Activated T-cell treated with anti-CD3 and anti-CD28 coated beads, Interleukin-2, amount 50 U/mL, for 4 hours (primary cell): ENCODE data around the gene TP53AIP1. TPM values are rescaled to one million over a fixed set of nuclear protein-coding genes. Genes with fewer than 3 reads are reported as not detected.
A peak's percentile ranks its signal among the peaks of the same experiment; 100 is the strongest.

Experiments
- ATAC-seq, 2 donors: fragments of 200-7000 bp; cut with Tn5 transposase; one replicate each; pipeline ENCODE4 v1.10.0; 2021
- DNase-seq: peaks from one replicate; pipeline ENCODE4 v3.0.0-alpha.2; 2020
- H3K27me3 Mint-ChIP-seq: one replicate; pipeline ENCODE4 v1.8.0; 2021; ENCODE audit warnings: low read depth, mixed read lengths
- H3K36me3 Mint-ChIP-seq: one replicate; pipeline ENCODE4 v1.8.0; 2022; ENCODE audit warnings: mixed read lengths; ENCODE audit not compliant: insufficient read depth
- H3K4me1 Mint-ChIP-seq: one replicate; pipeline ENCODE4 v1.8.0; 2021; ENCODE audit warnings: low read depth, mixed read lengths
- H3K4me3 Mint-ChIP-seq: one replicate; pipeline ENCODE4 v1.8.0; 2021; ENCODE audit warnings: mild to moderate bottlenecking, moderate library complexity, mixed read lengths
- H3K9me3 Mint-ChIP-seq: one replicate; pipeline ENCODE4 v1.8.0; 2021; ENCODE audit warnings: mixed read lengths
- total RNA-seq, 3 donors: library from RNA; stranded (reverse); gene quantifications; one replicate each; pipeline ENCODE4 v1.2.1, GENCODE V29; 2021

The TP53AIP1 gene
- total RNA-seq, 3 donors from 2014 or later = not detected

GRCh38 chr11:128938156-128938885 lies 4.3 kb downstream of the TP53AIP1 start:
- H3K4me3 Mint-ChIP-seq = no peak overlapping the region
- H3K36me3 Mint-ChIP-seq = no peaks in the 10 kb centered on the region
- H3K9me3 Mint-ChIP-seq = no peaks in the 10 kb centered on the region
- DNase-seq (no peak), ATAC-seq (no peak)
- H3K27me3 Mint-ChIP-seq = no peaks in the 10 kb centered on the region
- no peaks in the 10 kb centered on the region for H3K4me1 Mint-ChIP-seq

GRCh38 chr11:128937480-128937879 lies 5.2 kb downstream of the TP53AIP1 start:
- DNase-seq (no peak), ATAC-seq (no peak)
- no peaks in the 10 kb centered on the region for H3K27me3 Mint-ChIP-seq
- no peaks in the 10 kb centered on the region for H3K36me3 Mint-ChIP-seq
- H3K4me1 Mint-ChIP-seq = no peaks in the 10 kb centered on the region
- no peaks in the 10 kb centered on the region for H3K9me3 Mint-ChIP-seq
- H3K4me3 Mint-ChIP-seq = no peak overlapping the region

- DNase-seq = no peak
- no peaks in the 10 kb centered on the region for H3K36me3 Mint-ChIP-seq
- H3K4me1 Mint-ChIP-seq = no peaks in the 10 kb centered on the region
- H3K4me3 Mint-ChIP-seq = no peak overlapping the region
- H3K27me3 Mint-ChIP-seq = no peaks in the 10 kb centered on the region
- H3K9me3 Mint-ChIP-seq = no peaks in the 10 kb centered on the region
- no peak for ATAC-seq
Measured at GRCh38 chr11:128936606-128937251, 5.9 kb downstream of the TP53AIP1 start.

GRCh38 chr11:128934926-128935325 lies 7.7 kb downstream of the TP53AIP1 start:
- no peaks in the 10 kb centered on the region for H3K9me3 Mint-ChIP-seq
- H3K27me3 Mint-ChIP-seq = peaks cover 3% of the 10 kb centered on the region
- no peaks in the 10 kb centered on the region for H3K4me1 Mint-ChIP-seq
- ATAC-seq (no peak), DNase-seq (no peak)
- no peak overlapping the region for H3K4me3 Mint-ChIP-seq
- no peaks in the 10 kb centered on the region for H3K36me3 Mint-ChIP-seq

- Mint-ChIP-seq H3K4me1 (peaks cover 3% of the 10 kb centered on the region), H3K9me3 (no peaks in the 10 kb centered on the region), H3K27me3 (peaks cover 6% of the 10 kb centered on the region), H3K36me3 (no peaks in the 10 kb centered on the region), H3K4me3 (no peak overlapping the region)
- DNase-seq (no peak), ATAC-seq (no peak)
Measured at GRCh38 chr11:128934351-128934750, 8.3 kb downstream of the TP53AIP1 start.

GRCh38 chr11:128933481-128934178 lies 9.0 kb downstream of the TP53AIP1 start:
- no peak for ATAC-seq
- Mint-ChIP-seq H3K4me3 (no peak overlapping the region), H3K36me3 (no peaks in the 10 kb centered on the region), H3K27me3 (peaks cover 6% of the 10 kb centered on the region), H3K4me1 (peaks cover 6% of the 10 kb centered on the region), H3K9me3 (no peaks in the 10 kb centered on the region)
- no peak for DNase-seq

- no peaks in the 10 kb centered on the region for H3K9me3 Mint-ChIP-seq
- H3K4me3 Mint-ChIP-seq = no peak overlapping the region
- peaks cover 8% of the 10 kb centered on the region for H3K27me3 Mint-ChIP-seq
- H3K4me1 Mint-ChIP-seq = peaks cover 12% of the 10 kb centered on the region
- ATAC-seq (no peak), DNase-seq (no peak)
- no peaks in the 10 kb centered on the region for H3K36me3 Mint-ChIP-seq
Measured at GRCh38 chr11:128931668-128932067, 11.0 kb downstream of the TP53AIP1 start.

GRCh38 chr11:128931066-128931465 lies 11.6 kb downstream of the TP53AIP1 start:
- Mint-ChIP-seq H3K4me1 (peaks cover 12% of the 10 kb centered on the region), H3K27me3 (peaks cover 8% of the 10 kb centered on the region), H3K36me3 (no peaks in the 10 kb centered on the region), H3K9me3 (no peaks in the 10 kb centered on the region), H3K4me3 (no peak overlapping the region)
- no peak for ATAC-seq
- DNase-seq = no peak

GRCh38 chr11:128929991-128930390 lies 12.7 kb downstream of the TP53AIP1 start:
- H3K4me1 Mint-ChIP-seq = peaks cover 12% of the 10 kb centered on the region
- ATAC-seq (no peak), DNase-seq (no peak)
- H3K4me3 Mint-ChIP-seq = no peak overlapping the region
- H3K9me3 Mint-ChIP-seq = no peaks in the 10 kb centered on the region
- no peaks in the 10 kb centered on the region for H3K36me3 Mint-ChIP-seq
- peaks cover 8% of the 10 kb centered on the region for H3K27me3 Mint-ChIP-seq

- no peaks in the 10 kb centered on the region for H3K36me3 Mint-ChIP-seq
- no peak for DNase-seq
- peak overlapping the region; percentile 2 for H3K4me3 Mint-ChIP-seq
- H3K4me1 Mint-ChIP-seq = peaks cover 12% of the 10 kb centered on the region
- no peaks in the 10 kb centered on the region for H3K9me3 Mint-ChIP-seq
- peak in 1 of 2 donors; percentile 27 for ATAC-seq
- H3K27me3 Mint-ChIP-seq = peaks cover 8% of the 10 kb centered on the region
Measured at GRCh38 chr11:128929468-128929867, 13.2 kb downstream of the TP53AIP1 start.

- peaks cover 12% of the 10 kb centered on the region for H3K4me1 Mint-ChIP-seq
- H3K27me3 Mint-ChIP-seq = peaks cover 8% of the 10 kb centered on the region
- H3K4me3 Mint-ChIP-seq = peak overlapping the region; percentile 30
- H3K9me3 Mint-ChIP-seq = no peaks in the 10 kb centered on the region
- ATAC-seq (no peak), DNase-seq (no peak)
- no peaks in the 10 kb centered on the region for H3K36me3 Mint-ChIP-seq
Measured at GRCh38 chr11:128928400-128928799, 14.3 kb downstream of the TP53AIP1 start.

- ATAC-seq (no peak), DNase-seq (no peak)
- no peaks in the 10 kb centered on the region for H3K36me3 Mint-ChIP-seq
- H3K4me3 Mint-ChIP-seq = no peak overlapping the region
- H3K4me1 Mint-ChIP-seq = peaks cover 12% of the 10 kb centered on the region
- no peaks in the 10 kb centered on the region for H3K9me3 Mint-ChIP-seq
- H3K27me3 Mint-ChIP-seq = peaks cover 8% of the 10 kb centered on the region
Measured at GRCh38 chr11:128927683-128928336, 14.9 kb downstream of the TP53AIP1 start.

GRCh38 chr11:128927108-128927461 lies 15.6 kb downstream of the TP53AIP1 start:
- no peak for DNase-seq
- Mint-ChIP-seq H3K27me3 (peaks cover 8% of the 10 kb centered on the region), H3K36me3 (no peaks in the 10 kb centered on the region), H3K4me3 (no peak overlapping the region), H3K4me1 (peaks cover 12% of the 10 kb centered on the region), H3K9me3 (no peaks in the 10 kb centered on the region)
- ATAC-seq = no peak

GRCh38 chr11:128926437-128927107 lies 16.1 kb downstream of the TP53AIP1 start:
- H3K36me3 Mint-ChIP-seq = no peaks in the 10 kb centered on the region
- DNase-seq = no peak
- H3K4me1 Mint-ChIP-seq = peaks cover 12% of the 10 kb centered on the region
- no peaks in the 10 kb centered on the region for H3K9me3 Mint-ChIP-seq
- no peak for ATAC-seq
- no peak overlapping the region for H3K4me3 Mint-ChIP-seq
- H3K27me3 Mint-ChIP-seq = peaks cover 8% of the 10 kb centered on the region
